Measurements from ENCODE around the gene NKTR.

NKTR gene

DNA sequence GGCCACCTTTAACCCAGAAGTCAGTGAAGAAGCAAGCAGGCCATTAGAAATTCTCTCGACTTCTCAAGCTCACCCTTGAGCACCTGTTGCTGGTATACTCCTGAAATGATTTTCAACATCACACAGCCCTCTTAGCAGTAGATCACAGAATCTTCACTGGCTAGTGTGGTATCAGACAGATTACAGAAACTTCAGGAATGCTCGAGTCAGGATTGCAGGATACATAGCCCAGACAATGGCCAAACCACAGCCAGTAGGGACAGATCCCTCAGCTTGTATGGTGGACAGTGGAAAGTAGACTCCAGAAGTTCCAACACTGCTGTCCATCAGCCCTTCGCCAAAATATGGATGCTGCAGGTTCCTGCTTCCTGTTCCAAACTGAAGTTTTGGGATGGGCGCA is 80.3 kb downstream of the NKTR start:
- TF ChIP-seq, protein P1, sequence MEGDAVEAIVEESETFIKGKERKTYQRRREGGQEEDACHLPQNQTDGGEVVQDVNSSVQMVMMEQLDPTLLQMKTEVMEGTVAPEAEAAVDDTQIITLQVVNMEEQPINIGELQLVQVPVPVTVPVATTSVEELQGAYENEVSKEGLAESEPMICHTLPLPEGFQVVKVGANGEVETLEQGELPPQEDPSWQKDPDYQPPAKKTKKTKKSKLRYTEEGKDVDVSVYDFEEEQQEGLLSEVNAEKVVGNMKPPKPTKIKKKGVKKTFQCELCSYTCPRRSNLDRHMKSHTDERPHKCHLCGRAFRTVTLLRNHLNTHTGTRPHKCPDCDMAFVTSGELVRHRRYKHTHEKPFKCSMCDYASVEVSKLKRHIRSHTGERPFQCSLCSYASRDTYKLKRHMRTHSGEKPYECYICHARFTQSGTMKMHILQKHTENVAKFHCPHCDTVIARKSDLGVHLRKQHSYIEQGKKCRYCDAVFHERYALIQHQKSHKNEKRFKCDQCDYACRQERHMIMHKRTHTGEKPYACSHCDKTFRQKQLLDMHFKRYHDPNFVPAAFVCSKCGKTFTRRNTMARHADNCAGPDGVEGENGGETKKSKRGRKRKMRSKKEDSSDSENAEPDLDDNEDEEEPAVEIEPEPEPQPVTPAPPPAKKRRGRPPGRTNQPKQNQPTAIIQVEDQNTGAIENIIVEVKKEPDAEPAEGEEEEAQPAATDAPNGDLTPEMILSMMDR (IDR thresholded peaks at IDR 0.05; ENCODE audit: insufficient read depth, low read length, missing control alignments) = no peak
- ChIA-PET POLR2A (no interaction called here), CTCF (interaction anchor here (1.2 kb wide), 1 partner anchor 26 kb away, joined by 3 read pairs; no protein-coding TSS in a partner anchor)

DNA sequence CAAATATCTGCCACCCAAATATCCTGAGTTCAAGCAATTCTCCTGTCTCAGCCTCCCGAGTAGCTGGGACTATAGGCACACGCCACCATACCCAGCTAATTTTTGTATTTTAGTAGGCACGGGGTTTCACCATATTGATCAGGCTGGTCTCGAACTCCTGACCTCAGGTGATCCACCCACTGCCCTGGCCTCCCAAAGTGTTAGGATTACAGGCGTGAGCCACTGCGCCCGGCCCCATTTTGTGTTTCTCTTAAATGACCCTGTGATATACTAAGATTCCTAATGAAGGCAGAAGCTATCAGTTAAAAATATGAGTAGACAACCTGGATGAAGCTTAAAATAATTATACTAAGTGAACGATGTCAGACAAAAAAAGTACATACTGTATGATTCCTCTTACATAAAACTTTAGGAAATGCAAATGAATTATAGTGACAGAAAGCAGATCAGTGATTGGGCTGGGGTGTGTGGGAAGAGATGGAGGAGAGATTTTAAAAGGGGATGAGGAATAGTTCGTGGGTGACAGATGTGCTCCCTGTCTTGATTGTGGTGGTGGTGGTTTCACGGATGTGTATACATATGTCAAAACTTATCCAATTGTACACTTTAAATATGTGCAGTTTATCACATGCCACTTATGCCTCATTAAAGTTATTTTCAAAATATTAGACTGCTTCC is 81.0 kb downstream of the NKTR start:
- no peak for DNase-seq (ENCODE audit: low read depth, low spot score)
- no peak overlapping the region for H3K4me3 ChIP-seq (ENCODE audit: low read depth, low read length)
- CTCF ChIA-PET = interaction anchor here (1.2 kb wide), 1 partner anchor 27 kb away, joined by 3 read pairs; no protein-coding TSS in a partner anchor
- TF ChIP-seq, protein P1 (IDR thresholded peaks at IDR 0.05; ENCODE audit: insufficient read depth, low read length, missing control alignments) = no peak
- POLR2A ChIA-PET = no interaction called here

More for the DNA sequence above, 80.3 kb downstream of the NKTR start:
- no peak overlapping the region for H3K4me3 ChIP-seq (ENCODE audit: low read depth, low read length)
- no peak for DNase-seq (ENCODE audit: low read depth, low spot score)

DNA sequence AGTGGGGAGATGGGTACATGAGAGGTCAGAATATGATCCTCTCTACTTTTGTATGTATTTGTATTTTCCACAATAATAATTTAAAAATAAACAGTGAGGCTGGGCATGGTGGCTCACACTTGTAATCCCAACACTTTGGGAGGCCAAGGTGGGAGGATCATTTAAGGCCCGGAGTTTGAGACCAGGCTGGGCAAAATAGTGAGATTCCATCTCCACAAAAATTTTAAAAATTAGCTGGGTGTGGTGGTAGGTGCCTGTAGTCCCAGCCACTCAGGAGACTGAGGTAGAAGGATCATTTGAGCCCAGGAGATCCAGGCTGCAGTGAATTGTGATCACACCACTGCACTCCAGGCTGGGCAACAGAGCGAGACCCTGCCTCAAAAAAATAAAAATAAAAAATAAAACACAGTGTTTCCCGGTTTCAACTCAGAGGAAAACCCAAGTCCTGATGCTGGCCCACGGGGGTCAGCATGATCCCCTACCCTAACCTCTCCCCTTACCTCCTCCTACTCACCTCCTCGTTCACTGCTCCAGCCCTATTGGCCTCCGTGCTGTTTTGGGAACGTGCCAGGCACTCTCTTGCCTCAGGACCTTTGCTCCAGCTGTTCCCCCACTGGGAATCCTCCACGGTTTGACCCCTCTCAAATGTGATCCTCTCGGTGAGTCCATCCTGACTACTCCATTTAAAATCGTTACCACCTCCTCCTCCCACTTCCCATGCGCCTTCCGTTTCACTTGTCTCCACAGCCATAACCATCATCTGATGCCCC is 82.0 kb downstream of the NKTR start:
- ChIA-PET CTCF (no interaction called here), POLR2A (no interaction called here)
- H3K4me3 ChIP-seq (ENCODE audit: low read depth, low read length) = no peak overlapping the region
- TF ChIP-seq, protein P1 (IDR thresholded peaks at IDR 0.05; ENCODE audit: insufficient read depth, low read length, missing control alignments) = no peak
- no peak for DNase-seq (ENCODE audit: low read depth, low spot score)

DNA sequence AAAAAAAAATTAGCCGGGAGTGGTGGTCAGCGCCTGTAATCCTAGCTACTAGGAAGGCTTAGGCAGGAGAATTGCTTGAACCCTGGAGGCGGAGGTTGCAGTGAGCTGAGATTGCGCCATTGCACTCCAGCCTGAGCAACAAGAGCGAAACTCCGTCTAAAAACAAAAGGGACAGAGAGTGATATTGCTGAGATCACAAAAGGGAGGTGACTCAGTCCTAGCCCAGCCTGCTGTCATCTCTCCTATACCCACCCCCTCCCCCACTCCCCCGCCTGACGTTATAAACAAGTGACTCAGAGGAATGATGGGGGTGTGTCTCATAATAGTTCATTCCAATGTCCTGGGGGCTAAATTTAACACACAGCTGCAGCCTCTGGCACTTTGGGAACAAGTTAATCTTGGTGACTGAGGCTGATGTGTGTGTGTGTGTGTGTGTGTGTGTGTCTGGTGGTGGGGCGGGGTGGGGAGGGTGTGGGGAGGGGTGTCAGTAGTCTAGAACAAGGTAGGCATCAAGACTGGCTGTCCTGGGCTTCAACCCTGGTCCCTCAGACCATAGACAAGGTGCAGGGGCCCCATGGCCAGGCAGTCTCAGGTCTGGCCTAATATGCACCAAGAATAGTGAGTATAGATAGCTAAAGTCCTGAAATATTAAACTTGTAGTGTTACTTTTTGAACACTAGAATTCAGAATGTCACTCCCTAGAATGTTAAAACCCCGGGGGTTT is 83.6 kb downstream of the NKTR start:
- DNase-seq (ENCODE audit: low read depth, low spot score) = peak; percentile 77
- POLR2A ChIA-PET = interaction anchor here (0.6 kb wide), 1 partner anchor 63 kb away, joined by 3 read pairs; no protein-coding TSS in a partner anchor
- H3K4me3 ChIP-seq (ENCODE audit: low read depth, low read length) = no peak overlapping the region
- TF ChIP-seq, protein P1 (IDR thresholded peaks at IDR 0.05; ENCODE audit: insufficient read depth, low read length, missing control alignments) = no peak
- CTCF ChIA-PET = interaction anchor here (0.9 kb wide), 1 partner anchor 32 kb away, joined by 3 read pairs; no protein-coding TSS in a partner anchor

DNA sequence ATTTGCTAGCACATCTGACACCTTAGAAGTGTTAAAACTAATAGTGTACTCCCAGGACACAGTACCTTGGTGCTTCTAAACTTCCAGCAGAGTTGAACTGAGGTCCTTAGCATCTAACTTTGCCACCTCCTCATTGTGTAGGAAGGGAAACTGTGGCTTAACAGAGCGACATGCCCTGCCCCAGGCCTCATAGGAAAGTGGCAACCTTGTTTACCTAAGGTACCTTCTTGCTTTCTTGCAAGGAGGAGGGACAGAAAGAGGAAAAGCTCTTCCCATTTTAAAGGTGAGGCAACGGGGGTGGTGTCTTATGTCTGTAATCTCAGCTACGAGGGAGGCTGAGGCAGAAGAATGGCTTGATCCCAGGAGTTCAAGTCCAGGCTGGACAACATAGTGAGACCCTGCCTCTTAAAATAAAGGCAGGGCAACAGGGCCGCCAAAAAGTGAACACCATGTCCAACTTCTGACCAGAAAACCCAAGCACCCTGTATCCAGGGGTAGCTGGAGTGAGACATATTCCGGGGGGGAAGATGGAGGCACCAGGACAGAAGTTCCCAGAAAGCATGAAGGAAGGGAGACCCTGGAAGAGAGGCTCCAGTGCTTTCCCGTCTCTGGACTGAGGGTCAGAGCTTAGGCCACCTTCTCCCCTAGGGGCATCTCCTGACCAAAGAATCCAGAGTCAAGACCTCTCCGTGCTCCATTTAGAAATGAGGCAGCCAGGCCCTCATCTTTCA is 84.3 kb downstream of the NKTR start:
- CTCF ChIA-PET = interaction anchor here (0.9 kb wide), 1 partner anchor 33 kb away, joined by 3 read pairs; no protein-coding TSS in a partner anchor
- POLR2A ChIA-PET = no interaction called here
- no peak overlapping the region for H3K4me3 ChIP-seq (ENCODE audit: low read depth, low read length)
- TF ChIP-seq, protein P1 (IDR thresholded peaks at IDR 0.05; ENCODE audit: insufficient read depth, low read length, missing control alignments) = no peak
- no peak for DNase-seq (ENCODE audit: low read depth, low spot score)

All from AG04449 (cell line).